GM18861 (cell line): ENCODE results near the gene CFAP97.

Experiments used
- ATAC-seq: cut with Tn5 transposase; IDR thresholded peaks from one replicate; pipeline ENCODE4 v1.9.1; 2021; ENCODE audit not compliant: unreplicated experiment

Gene CFAP97

GRCh38 chr4:185110375-185110823, 93.4 kb downstream of the CFAP97 start:
- ATAC-seq = no peak

GRCh38 chr4:185109736-185110135, 94.1 kb downstream of the CFAP97 start:
- no peak for ATAC-seq
